GM12891 (cell line): ENCODE results near the gene NOG.

Experiments used
- POLR2A ChIP-seq: IDR thresholded peaks from 2 replicates; pipeline ENCODE4 v1.6.1; 2011; ENCODE audit warnings: low read depth, low read length, control low read depth
- TAF1 ChIP-seq: IDR thresholded peaks from 2 replicates; pipeline ENCODE4 v1.6.1; 2011; ENCODE audit warnings: low read depth, low read length, control low read depth

- TF ChIP-seq POLR2A (no peak), TAF1 (no peak)
Observed at GRCh38 chr17:56571456-56571855, 22.0 kb upstream of the NOG start.
